Prostate gland (tissue), 2 donors: ENCODE results near the gene GTPBP6. TPM values are rescaled to one million over a fixed set of nuclear protein-coding genes. Genes with fewer than 3 reads are reported as not detected.

Experiments
- DNase-seq: peaks from one replicate; pipeline ENCODE4 v3.0.0-alpha.2; 2019; ENCODE audit warnings: low spot score
- H3K27ac ChIP-seq, 2 donors: fragments of 200-600 bp; sonication (generic); 2 replicates each; pipeline ENCODE4 v1.5.1; 2017 to 2019
- H3K27me3 ChIP-seq: fragments of 200-600 bp; sonication (generic); replicated peaks from 2 replicates; pipeline ENCODE4 v1.5.1; 2019; ENCODE audit not compliant: insufficient read depth
- H3K36me3 ChIP-seq, 2 donors: fragments of 200-600 bp; sonication (generic); 1 replicate in 1 of 2; 2 replicates in 1 of 2; pipeline versions ENCODE4 v1.5.1 to v1.8.1; 2017 to 2019
- H3K4me1 ChIP-seq: fragments of 200-600 bp; sonication (generic); replicated peaks from 2 replicates; pipeline ENCODE4 v1.5.1; 2019
- H3K4me3 ChIP-seq, 2 donors: fragments of 200-600 bp; sonication (generic); 2 replicates each; pipeline ENCODE4 v1.5.1; 2017 to 2019
- H3K9me3 ChIP-seq: fragments of 200-600 bp; sonication (generic); 2 replicates; pipeline ENCODE4 v1.5.1; 2017
- CTCF ChIP-seq, 4 experiments: fragments of 200-600 bp in 2 of 4; fragments of 450-650 bp in 2 of 4; sonication (generic) in 2 of 4; IDR thresholded peaks; 1 replicate in 3 of 4; 2 replicates in 1 of 4; pipeline ENCODE4 v1.5.1; 2016 to 2019; ENCODE audit warnings: antibody characterized with exemption in 4 of 4, mild to moderate bottlenecking in 2 of 4, moderate library complexity in 2 of 4
- POLR2A ChIP-seq: fragments of 450-650 bp; IDR thresholded peaks from one replicate; pipeline ENCODE4 v1.6.1; 2016; ENCODE audit warnings: antibody characterized with exemption, mild to moderate bottlenecking
- POLR2AphosphoS5 ChIP-seq: sonication (generic); formaldehyde crosslinking; IDR thresholded peaks from one replicate; pipeline ENCODE4 v1.6.1; 2017; ENCODE audit warnings: antibody characterized with exemption
- WGBS: methylation state at CpG from one replicate; pipeline ENCODE4 v1.1.5; 2018; 5-methylcytosine and 5-hydroxymethylcytosine counted together
- intact Hi-C: fragments of 100-400 bp; cut with DNase I; formaldehyde crosslinking; loops from one replicate; pipeline ENCODE4 v1.14.2; 2022
- total RNA-seq, 2 donors: library from RNA; depleted of rRNA; stranded (reverse); fragments of >200 nt; gene quantifications; one replicate each; pipeline ENCODE4 v1.1.0, GENCODE V29; 2016

Gene GTPBP6
- total RNA-seq, 2 donors from 2014 or later = 43.9 to 69.6 TPM

GRCh38 chrX:355329-356050, 36.9 kb upstream of the GTPBP6 start:
- Histone ChIP-seq H3K36me3 (no peaks in the 10 kb centered on the region), H3K4me1 (no peaks in the 10 kb centered on the region), H3K9me3 (no peaks in the 10 kb centered on the region), H3K4me3 (no peak overlapping the region), H3K27ac (no peak overlapping the region), H3K27me3 (no peaks in the 10 kb centered on the region)
- WGBS = 92% methylated on average over 35 of the region's 35 CpGs
- intact Hi-C loops = no loop called here
- no peak for DNase-seq
- TF ChIP-seq CTCF (IDR thresholded peaks at IDR 0.05) (no peak), POLR2A (no peak), POLR2AphosphoS5 (no peak)

- Histone ChIP-seq H3K27me3 (no peaks in the 10 kb centered on the region), H3K4me3 (no peak overlapping the region), H3K27ac (no peak overlapping the region), H3K4me1 (no peaks in the 10 kb centered on the region), H3K9me3 (no peaks in the 10 kb centered on the region), H3K36me3 (no peaks in the 10 kb centered on the region)
- 96% methylated on average over 37 of the region's 39 CpGs for WGBS
- intact Hi-C loops = no loop called here
- TF ChIP-seq CTCF (IDR thresholded peaks at IDR 0.05) (no peak), POLR2AphosphoS5 (no peak), POLR2A (no peak)
- no peak for DNase-seq
Measured at GRCh38 chrX:353566-354535, 35.3 kb upstream of the GTPBP6 start.

- Histone ChIP-seq H3K36me3 (no peaks in the 10 kb centered on the region), H3K4me1 (no peaks in the 10 kb centered on the region), H3K9me3 (no peaks in the 10 kb centered on the region), H3K27me3 (no peaks in the 10 kb centered on the region), H3K4me3 (no peak overlapping the region), H3K27ac (no peak overlapping the region)
- no peak for TF ChIP-seq POLR2A
- no peak for TF ChIP-seq POLR2AphosphoS5
- no peak for TF ChIP-seq CTCF (IDR thresholded peaks at IDR 0.05)
- DNase-seq = no peak
- 95% methylated on average over 39 of the region's 39 CpGs for WGBS
- intact Hi-C loops = no loop called here
Measured at GRCh38 chrX:352582-353314, 34.2 kb upstream of the GTPBP6 start.

GRCh38 chrX:352181-352580, 33.6 kb upstream of the GTPBP6 start:
- Histone ChIP-seq H3K27me3 (no peaks in the 10 kb centered on the region), H3K9me3 (no peaks in the 10 kb centered on the region), H3K4me3 (no peak overlapping the region), H3K27ac (no peak overlapping the region), H3K36me3 (no peaks in the 10 kb centered on the region), H3K4me1 (no peaks in the 10 kb centered on the region)
- intact Hi-C loops = no loop called here
- no peak for DNase-seq
- WGBS = 95% methylated on average over 27 of the region's 27 CpGs
- no peak for TF ChIP-seq CTCF (IDR thresholded peaks at IDR 0.05)
- TF ChIP-seq POLR2A = no peak
- no peak for TF ChIP-seq POLR2AphosphoS5
